Breast epithelium (tissue), 4 donors: ENCODE measurements around the gene CRYAB. TPM values are rescaled to one million over a fixed set of nuclear protein-coding genes. Genes with fewer than 3 reads are reported as not detected.

ENCODE experiments used
- DNase-seq, 2 donors: peaks; one replicate each; pipeline ENCODE4 v3.0.0-alpha.2; 2019; ENCODE audit warnings: low spot score in 2 of 2
- H3K27ac ChIP-seq, 2 donors: fragments of 200-600 bp; sonication (generic) in 1 of 2; one replicate each; pipeline ENCODE4 v1.5.1; 2016 to 2019; ENCODE audit warnings: mild to moderate bottlenecking in 1 of 2
- H3K27me3 ChIP-seq, 2 donors: fragments of 200-600 bp; sonication (generic) in 1 of 2; one replicate each; pipeline versions ENCODE4 v1.5.1 to v1.6.0; 2017 to 2019; ENCODE audit warnings: control low read depth in 1 of 2, mild to moderate bottlenecking in 1 of 2
- H3K36me3 ChIP-seq: fragments of 200-600 bp; one replicate; pipeline ENCODE4 v1.5.1; 2019
- H3K4me1 ChIP-seq, 2 donors: fragments of 200-600 bp; sonication (generic); one replicate each; pipeline ENCODE4 v1.5.1; 2016 to 2019; ENCODE audit warnings: control low read depth in 1 of 2
- H3K4me3 ChIP-seq, 3 donors: fragments of 200-600 bp; sonication (generic); 1 replicate in 2 of 3; 2 replicates in 1 of 3; pipeline ENCODE4 v1.5.1; 2016 to 2019; ENCODE audit warnings: mild to moderate bottlenecking in 3 of 3, moderate library complexity in 2 of 3
- H3K9me3 ChIP-seq, 2 donors: fragments of 200-600 bp; sonication (generic) in 1 of 2; one replicate each; pipeline ENCODE4 v1.5.1; 2016 to 2019; ENCODE audit warnings: control low read depth in 1 of 2
- POLR2A ChIP-seq: fragments of 450-650 bp; IDR thresholded peaks from one replicate; pipeline ENCODE4 v1.6.1; 2016; ENCODE audit warnings: antibody characterized with exemption, mild to moderate bottlenecking, moderate library complexity
- POLR2AphosphoS5 ChIP-seq, 3 donors: sonication (generic); formaldehyde crosslinking; IDR thresholded peaks; one replicate each; pipeline ENCODE4 v1.6.1; 2017; ENCODE audit warnings: antibody characterized with exemption in 3 of 3
- intact Hi-C: fragments of 100-400 bp; cut with DNase I; formaldehyde crosslinking; loops from one replicate; pipeline ENCODE4 v1.15.1; 2023; ENCODE audit warnings: low total_unique reads
- total RNA-seq, 3 donors: library from RNA; depleted of rRNA; stranded (reverse); fragments of >200 nt; gene quantifications; one replicate each; pipeline ENCODE4 v1.1.0, GENCODE V29; 2016
- TF ChIP-seq, protein P1 (sequence below), 3 donors: fragments of 450-650 bp; IDR thresholded peaks; one replicate each; pipeline ENCODE4 v1.5.1; 2016 to 2017; ENCODE audit warnings: antibody characterized with exemption in 3 of 3, mild to moderate bottlenecking in 3 of 3, moderate library complexity in 3 of 3

The CRYAB gene
- total RNA-seq, 3 donors from 2014 or later, result 132 to 299 (median 271) TPM

- no peak overlapping the region for H3K4me3 ChIP-seq
- no peaks in the 10 kb centered on the region for H3K4me1 ChIP-seq
- no peaks in the 10 kb centered on the region for H3K9me3 ChIP-seq
- no peak for DNase-seq
- H3K27me3 ChIP-seq, result no peaks in the 10 kb centered on the region
- no peak for TF ChIP-seq POLR2AphosphoS5 (IDR thresholded peaks at IDR 0.05)
- no peak for TF ChIP-seq POLR2A
- TF ChIP-seq, protein P1, sequence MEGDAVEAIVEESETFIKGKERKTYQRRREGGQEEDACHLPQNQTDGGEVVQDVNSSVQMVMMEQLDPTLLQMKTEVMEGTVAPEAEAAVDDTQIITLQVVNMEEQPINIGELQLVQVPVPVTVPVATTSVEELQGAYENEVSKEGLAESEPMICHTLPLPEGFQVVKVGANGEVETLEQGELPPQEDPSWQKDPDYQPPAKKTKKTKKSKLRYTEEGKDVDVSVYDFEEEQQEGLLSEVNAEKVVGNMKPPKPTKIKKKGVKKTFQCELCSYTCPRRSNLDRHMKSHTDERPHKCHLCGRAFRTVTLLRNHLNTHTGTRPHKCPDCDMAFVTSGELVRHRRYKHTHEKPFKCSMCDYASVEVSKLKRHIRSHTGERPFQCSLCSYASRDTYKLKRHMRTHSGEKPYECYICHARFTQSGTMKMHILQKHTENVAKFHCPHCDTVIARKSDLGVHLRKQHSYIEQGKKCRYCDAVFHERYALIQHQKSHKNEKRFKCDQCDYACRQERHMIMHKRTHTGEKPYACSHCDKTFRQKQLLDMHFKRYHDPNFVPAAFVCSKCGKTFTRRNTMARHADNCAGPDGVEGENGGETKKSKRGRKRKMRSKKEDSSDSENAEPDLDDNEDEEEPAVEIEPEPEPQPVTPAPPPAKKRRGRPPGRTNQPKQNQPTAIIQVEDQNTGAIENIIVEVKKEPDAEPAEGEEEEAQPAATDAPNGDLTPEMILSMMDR (IDR thresholded peaks at IDR 0.05), result no peak
- H3K36me3 ChIP-seq, result no peaks in the 10 kb centered on the region
- H3K27ac ChIP-seq, result peak overlapping the region; percentile 62 to 70
- intact Hi-C loops, result no loop called here
Observed at GRCh38 chr11:111944139-111944538, 32.6 kb upstream of the CRYAB start.

DNA sequence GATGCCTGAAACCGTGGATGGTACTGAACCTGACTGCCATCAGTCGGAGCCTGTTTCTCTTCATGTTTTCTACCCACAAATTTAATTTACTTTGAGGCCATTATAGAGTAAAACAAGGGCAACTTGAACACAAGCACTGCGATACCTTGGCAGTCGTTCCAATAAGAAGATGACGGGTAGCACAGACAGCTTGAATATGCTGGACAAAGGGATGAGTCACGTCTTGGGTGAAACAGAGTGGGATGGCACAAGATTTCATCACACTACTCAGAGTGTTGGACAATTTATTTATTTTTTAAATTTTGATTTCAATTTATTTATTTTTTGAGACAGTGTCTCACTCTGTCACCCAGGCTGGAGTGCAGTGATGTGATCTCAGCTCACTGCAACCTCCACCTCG lies 31.3 kb upstream of the CRYAB start:
- no peak for DNase-seq
- Histone ChIP-seq H3K4me1 (peaks cover 0 to under 1% of the 10 kb centered on the region in 2 donors), H3K4me3 (no peak overlapping the region), H3K9me3 (no peaks in the 10 kb centered on the region), H3K36me3 (no peaks in the 10 kb centered on the region), H3K27me3 (no peaks in the 10 kb centered on the region), H3K27ac (no peak overlapping the region)
- TF ChIP-seq POLR2AphosphoS5 (IDR thresholded peaks at IDR 0.05) (no peak), POLR2A (no peak)
- TF ChIP-seq, protein P1 (IDR thresholded peaks at IDR 0.05), result no peak
- intact Hi-C loops, result no loop called here

GRCh38 chr11:111941963-111942362 lies 30.4 kb upstream of the CRYAB start:
- TF ChIP-seq, protein P1 (IDR thresholded peaks at IDR 0.05), result no peak
- TF ChIP-seq POLR2A (no peak), POLR2AphosphoS5 (IDR thresholded peaks at IDR 0.05) (no peak)
- H3K27me3 ChIP-seq, result no peaks in the 10 kb centered on the region
- no peak overlapping the region for H3K4me3 ChIP-seq
- peak overlapping the region in 1 of 2 donors; percentile 41 for H3K27ac ChIP-seq
- H3K9me3 ChIP-seq, result no peaks in the 10 kb centered on the region
- intact Hi-C loops, result no loop called here
- DNase-seq, result no peak
- H3K36me3 ChIP-seq, result no peaks in the 10 kb centered on the region
- H3K4me1 ChIP-seq, result peaks cover 0 to 5% of the 10 kb centered on the region in 2 donors

GRCh38 chr11:111939836-111940604 lies 28.4 kb upstream of the CRYAB start:
- Histone ChIP-seq H3K4me1 (peaks cover 8 to 16% of the 10 kb centered on the region in 2 donors), H3K27ac (no peak overlapping the region)

GRCh38 chr11:111938687-111939160 lies 27.2 kb upstream of the CRYAB start:
- DNase-seq, result no peak
- Histone ChIP-seq H3K4me3 (peak overlapping the region in 1 of 3 donors; percentile 12), H3K27me3 (no peaks in the 10 kb centered on the region), H3K36me3 (no peaks in the 10 kb centered on the region), H3K9me3 (no peaks in the 10 kb centered on the region), H3K27ac (peak overlapping the region; percentile 70 to 82), H3K4me1 (peaks cover 8 to 16% of the 10 kb centered on the region in 2 donors)
- intact Hi-C loops, result no loop called here
- TF ChIP-seq, protein P1 (IDR thresholded peaks at IDR 0.05), result no peak
- TF ChIP-seq POLR2AphosphoS5 (IDR thresholded peaks at IDR 0.05), result peak in 1 of 3 donors; percentile 17

More at GRCh38 chr11:111939836-111940604, 28.4 kb upstream of the CRYAB start:
- intact Hi-C loops, result no loop called here
- Histone ChIP-seq H3K27me3 (no peaks in the 10 kb centered on the region), H3K9me3 (no peaks in the 10 kb centered on the region), H3K36me3 (no peaks in the 10 kb centered on the region), H3K4me3 (no peak overlapping the region)
- TF ChIP-seq POLR2A (no peak), POLR2AphosphoS5 (IDR thresholded peaks at IDR 0.05) (no peak)
- TF ChIP-seq, protein P1 (IDR thresholded peaks at IDR 0.05), result no peak
- DNase-seq, result no peak
